SHP77 (cell line): ENCODE results near the gene LUC7L.
"Not testable (repeated sequence)": the region's sequence is repeated elsewhere in the genome, so short reads cannot be mapped to it uniquely, and the experiment has no call there.

Source experiments
- DNase-seq, 2 experiments: peaks; one replicate each; lab custom pipeline; 2025; lab: John Stamatoyannopoulos, UW

LUC7L gene

GRCh38 chr16:164827-165538, 64.3 kb downstream of the LUC7L start:
- no peak for DNase-seq

GRCh38 chr16:164134-164823, 65.0 kb downstream of the LUC7L start:
- DNase-seq, result not testable (repeated sequence)

GRCh38 chr16:163696-164095, 65.6 kb downstream of the LUC7L start:
- not testable (repeated sequence) for DNase-seq

- DNase-seq, result not testable (repeated sequence)
Observed at GRCh38 chr16:163139-163538, 66.1 kb downstream of the LUC7L start.

GRCh38 chr16:162271-162991, 66.8 kb downstream of the LUC7L start:
- DNase-seq, result no peak

- DNase-seq, result no peak
Observed at GRCh38 chr16:160691-161190, 68.5 kb downstream of the LUC7L start.

GRCh38 chr16:160242-160641, 69.0 kb downstream of the LUC7L start:
- DNase-seq, result not testable (repeated sequence)

GRCh38 chr16:159136-159849, 70.0 kb downstream of the LUC7L start:
- no peak for DNase-seq

GRCh38 chr16:155031-155398, 74.2 kb downstream of the LUC7L start:
- no peak for DNase-seq

DNA sequence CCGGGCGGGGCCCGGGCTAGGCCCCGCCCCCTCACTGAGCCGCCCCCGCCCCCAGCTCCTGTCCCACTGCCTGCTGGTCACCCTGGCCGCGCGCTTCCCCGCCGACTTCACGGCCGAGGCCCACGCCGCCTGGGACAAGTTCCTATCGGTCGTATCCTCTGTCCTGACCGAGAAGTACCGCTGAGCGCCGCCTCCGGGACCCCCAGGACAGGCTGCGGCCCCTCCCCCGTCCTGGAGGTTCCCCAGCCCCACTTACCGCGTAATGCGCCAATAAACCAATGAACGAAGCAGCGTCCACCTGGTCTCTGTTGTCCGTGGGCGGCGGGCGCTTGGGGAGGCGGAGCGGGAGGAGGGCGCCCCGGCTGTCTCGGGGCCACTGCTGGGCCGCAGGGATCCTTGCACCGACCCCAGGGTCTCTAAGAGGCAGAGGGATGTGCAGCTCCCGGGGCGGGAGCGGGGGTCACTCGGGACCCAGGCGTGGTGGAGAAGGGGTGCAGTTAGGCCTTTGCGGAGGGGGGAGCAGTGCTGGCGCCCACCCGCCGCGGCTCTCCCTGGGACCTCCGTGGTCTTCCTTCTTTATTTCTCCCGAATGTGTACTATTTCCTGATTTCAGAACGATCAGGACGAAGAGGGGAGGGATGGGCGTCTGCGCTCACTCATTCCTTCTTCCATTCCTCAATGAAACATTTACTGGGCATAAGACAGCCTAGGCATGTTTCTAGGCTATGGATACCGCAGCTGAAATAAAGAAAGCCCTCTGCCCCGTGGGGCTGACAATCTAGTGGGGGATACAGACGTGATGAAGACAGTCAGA, 74.8 kb downstream of the LUC7L start:
- no peak for DNase-seq

GRCh38 chr16:153550-154216, 75.6 kb downstream of the LUC7L start:
- DNase-seq, result not testable (repeated sequence)

GRCh38 chr16:153129-153521, 76.1 kb downstream of the LUC7L start:
- not testable (repeated sequence) for DNase-seq

- no peak for DNase-seq
Observed at GRCh38 chr16:152141-153128, 76.8 kb downstream of the LUC7L start, which contains the start of gene HBZ. TSS of gene HBZ (plus strand) at chr16:152644. CDS start at chr16:152910, 266 bp downstream.

DNA sequence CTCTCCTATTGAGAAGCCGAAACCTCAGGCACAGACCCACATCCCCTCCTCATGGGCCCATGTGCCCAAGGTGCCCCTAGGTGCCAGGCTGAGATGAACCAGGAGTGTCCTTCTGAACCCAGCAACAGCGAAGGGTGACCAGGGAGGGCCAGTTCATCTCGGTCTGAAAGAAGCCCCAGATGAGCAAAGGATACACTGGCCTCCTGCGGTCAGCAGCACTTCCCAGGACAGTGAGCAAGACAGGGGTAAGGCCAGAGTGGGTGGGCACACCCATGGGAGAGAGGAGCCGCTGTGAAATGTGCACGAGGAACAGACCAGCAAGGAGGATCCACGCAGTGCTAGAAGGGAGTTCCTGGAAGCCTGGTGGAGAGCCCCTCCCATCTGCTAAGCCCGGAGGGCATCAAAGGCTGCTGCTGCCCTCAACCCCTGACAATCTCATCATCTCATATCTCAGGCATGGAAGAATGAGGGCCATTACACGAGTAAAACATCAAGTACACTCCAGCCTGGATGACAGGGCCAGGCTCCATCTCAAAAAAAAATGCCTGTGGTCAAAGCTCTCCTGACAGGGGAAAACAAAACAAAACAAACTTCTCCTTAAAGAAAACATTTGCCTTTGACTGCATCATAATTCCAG, 80.1 kb downstream of the LUC7L start:
- no peak for DNase-seq

GRCh38 chr16:146646-147045, 82.6 kb downstream of the LUC7L start:
- no peak for DNase-seq

- DNase-seq, result no peak
Observed at GRCh38 chr16:144797-145252, 84.4 kb downstream of the LUC7L start.

DNA sequence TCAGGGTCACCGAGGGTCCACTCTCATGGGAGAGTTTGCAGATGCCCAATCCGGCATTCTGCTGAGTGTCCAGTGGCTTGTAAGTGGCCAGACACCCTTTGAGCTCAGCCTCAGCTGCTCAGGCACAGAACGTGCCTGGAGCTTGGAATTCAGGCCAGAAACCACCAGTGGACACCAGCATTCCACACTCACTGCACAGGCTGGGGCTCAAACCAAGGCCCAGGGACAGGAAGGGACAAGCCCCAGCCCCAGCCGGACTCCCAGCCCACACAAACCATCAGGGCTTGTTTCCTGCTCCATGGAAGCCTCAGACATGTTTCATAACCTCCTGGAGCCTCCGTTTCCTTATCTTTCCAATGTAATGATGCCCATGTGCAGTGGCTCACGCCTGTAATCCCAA, 85.8 kb downstream of the LUC7L start:
- DNase-seq, result no peak

GRCh38 chr16:143047-143446, 86.2 kb downstream of the LUC7L start:
- DNase-seq, result no peak
